ENCODE data around the gene PTMS. TPM values are rescaled to one million over a fixed set of nuclear protein-coding genes. Genes with fewer than 3 reads are reported as not detected.

Gene PTMS
- total RNA-seq, 6 experiments from 2014 or later, result 423 to 607 (median 561) TPM

DNA sequence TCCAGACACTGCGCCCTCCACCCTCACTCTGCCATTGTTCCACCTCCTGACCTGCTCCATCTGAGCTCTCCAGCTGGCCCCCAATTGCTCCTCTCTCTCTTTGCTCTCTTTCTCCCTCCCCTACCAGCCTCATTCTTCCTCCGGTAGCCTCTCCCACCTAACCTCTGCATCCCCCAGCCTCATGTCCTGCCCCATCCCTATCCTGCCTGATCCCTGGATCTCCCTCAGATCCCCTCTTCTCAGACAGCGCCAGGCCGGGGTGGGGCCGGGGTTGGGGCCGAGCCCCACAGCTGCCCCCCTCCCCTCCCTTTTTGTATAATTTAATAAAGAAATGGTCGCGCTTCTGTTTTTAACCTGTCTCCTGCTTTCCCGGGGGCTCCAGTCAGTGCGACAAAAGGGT lies 4.4 kb downstream of the PTMS start:
- Mint-ChIP-seq H3K9me3 (no peaks in the 10 kb centered on the region), H3K27ac (no peak overlapping the region; the same call in 1 of the 2 replicates), H3K27me3 (ENCODE audit: insufficient read depth) (peaks cover 9% of the 10 kb centered on the region; the same call in 1 of the 2 replicates), H3K4me3 (no peak overlapping the region), H3K36me3 (ENCODE audit: low read depth) (peaks cover 5% of the 10 kb centered on the region), H3K4me1 (ENCODE audit: low read depth) (peaks cover 32% of the 10 kb centered on the region)
- DNase-seq, result no peak
- TF ChIP-seq, protein P1, sequence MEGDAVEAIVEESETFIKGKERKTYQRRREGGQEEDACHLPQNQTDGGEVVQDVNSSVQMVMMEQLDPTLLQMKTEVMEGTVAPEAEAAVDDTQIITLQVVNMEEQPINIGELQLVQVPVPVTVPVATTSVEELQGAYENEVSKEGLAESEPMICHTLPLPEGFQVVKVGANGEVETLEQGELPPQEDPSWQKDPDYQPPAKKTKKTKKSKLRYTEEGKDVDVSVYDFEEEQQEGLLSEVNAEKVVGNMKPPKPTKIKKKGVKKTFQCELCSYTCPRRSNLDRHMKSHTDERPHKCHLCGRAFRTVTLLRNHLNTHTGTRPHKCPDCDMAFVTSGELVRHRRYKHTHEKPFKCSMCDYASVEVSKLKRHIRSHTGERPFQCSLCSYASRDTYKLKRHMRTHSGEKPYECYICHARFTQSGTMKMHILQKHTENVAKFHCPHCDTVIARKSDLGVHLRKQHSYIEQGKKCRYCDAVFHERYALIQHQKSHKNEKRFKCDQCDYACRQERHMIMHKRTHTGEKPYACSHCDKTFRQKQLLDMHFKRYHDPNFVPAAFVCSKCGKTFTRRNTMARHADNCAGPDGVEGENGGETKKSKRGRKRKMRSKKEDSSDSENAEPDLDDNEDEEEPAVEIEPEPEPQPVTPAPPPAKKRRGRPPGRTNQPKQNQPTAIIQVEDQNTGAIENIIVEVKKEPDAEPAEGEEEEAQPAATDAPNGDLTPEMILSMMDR (IDR thresholded peaks at IDR 0.05), result no peak

DNA sequence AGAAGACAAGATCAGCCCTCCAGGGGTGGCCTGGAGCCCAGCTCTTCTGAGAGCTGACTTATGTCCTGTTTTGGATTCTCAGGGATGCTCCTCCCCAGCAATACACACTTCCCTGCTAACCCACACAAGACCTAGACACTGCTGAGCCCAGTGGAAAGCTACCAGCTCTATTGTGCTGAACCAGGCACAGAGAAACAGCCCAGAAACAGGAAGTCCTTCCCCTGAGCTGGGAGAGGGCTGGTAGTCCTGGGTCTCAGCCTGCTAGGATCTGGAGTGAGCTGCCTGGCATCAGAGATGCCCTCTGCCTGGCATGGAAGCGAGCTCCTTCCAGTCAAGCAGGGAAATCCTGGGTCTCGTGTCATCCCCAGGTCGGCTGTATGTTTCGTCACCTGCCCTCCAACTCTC lies 4.9 kb downstream of the PTMS start:
- H3K27me3 Mint-ChIP-seq (ENCODE audit: insufficient read depth), result peaks cover 9% of the 10 kb centered on the region

DNA sequence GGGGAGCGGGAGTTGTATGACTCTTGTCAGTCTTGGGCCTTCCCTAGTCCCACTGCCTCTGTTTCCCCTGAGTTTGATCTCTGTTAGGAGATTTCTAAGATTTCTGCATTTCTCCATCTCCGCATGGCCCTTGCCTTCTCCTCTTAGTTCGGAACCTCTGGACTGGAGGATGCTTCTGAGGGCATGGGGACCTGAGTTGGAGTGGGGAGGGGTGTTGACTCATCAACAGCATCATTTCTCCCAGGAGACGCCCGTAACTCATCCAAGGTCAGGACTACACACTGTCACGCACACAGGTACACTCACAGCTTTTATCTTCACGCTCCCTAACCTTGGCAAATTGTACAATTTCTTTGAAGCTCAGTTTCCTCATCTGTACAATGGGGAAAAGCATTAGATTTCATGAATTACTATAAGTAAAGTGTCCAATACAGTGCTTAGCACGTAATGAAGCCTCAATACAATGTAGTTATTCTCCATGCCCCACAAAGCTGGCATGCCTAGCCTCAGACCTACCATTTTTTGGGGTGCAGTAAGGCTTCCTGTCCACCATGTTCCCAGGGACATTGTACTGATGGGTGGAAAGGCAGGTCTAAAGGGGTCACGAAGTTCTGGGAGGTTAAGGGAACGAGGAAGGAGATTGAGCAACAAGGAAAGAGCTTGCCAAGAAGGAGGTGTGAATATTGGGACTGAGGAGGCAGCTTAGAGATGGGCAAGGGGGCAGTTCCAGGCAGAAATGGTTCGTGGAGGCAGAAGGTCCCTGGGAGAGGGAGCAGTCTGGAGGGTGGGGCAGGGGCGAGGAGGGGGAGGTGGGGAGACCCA lies 5.6 kb downstream of the PTMS start:
- Mint-ChIP-seq H3K36me3 (ENCODE audit: low read depth) (peaks cover 5% of the 10 kb centered on the region), H3K9me3 (no peaks in the 10 kb centered on the region), H3K27me3 (ENCODE audit: insufficient read depth) (peaks cover 9% of the 10 kb centered on the region), H3K4me3 (no peak overlapping the region), H3K27ac (no peak overlapping the region), H3K4me1 (ENCODE audit: low read depth) (peaks cover 29% of the 10 kb centered on the region)
- DNase-seq, result no peak
- TF ChIP-seq, protein P1 (IDR thresholded peaks at IDR 0.05), result no peak

More for the DNA sequence above, 4.9 kb downstream of the PTMS start:
- H3K4me1 Mint-ChIP-seq (ENCODE audit: low read depth), result peaks cover 29% of the 10 kb centered on the region
- H3K36me3 Mint-ChIP-seq (ENCODE audit: low read depth), result peaks cover 5% of the 10 kb centered on the region
- H3K9me3 Mint-ChIP-seq, result no peaks in the 10 kb centered on the region
- DNase-seq, result no peak
- no peak overlapping the region for H3K4me3 Mint-ChIP-seq
- H3K27ac Mint-ChIP-seq, result no peak overlapping the region; the same call in 1 of the 2 replicates
- TF ChIP-seq, protein P1 (IDR thresholded peaks at IDR 0.05), result no peak

DNA sequence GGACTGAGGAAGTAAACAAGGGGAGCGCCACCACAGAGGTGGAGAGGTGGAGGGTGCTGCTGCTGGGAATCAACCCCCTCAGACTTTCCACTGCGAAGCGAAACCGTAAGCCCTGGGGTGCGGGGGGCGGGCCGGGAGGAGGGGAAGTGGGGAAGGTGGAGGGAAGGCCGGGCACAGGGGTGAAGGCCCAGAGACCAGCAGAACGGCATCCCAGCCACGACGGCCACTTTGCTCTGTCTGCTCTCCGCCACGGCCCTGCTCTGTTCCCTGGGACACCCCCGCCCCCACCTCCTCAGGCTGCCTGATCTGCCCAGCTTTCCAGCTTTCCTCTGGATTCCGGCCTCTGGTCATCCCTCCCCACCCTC lies 6.2 kb downstream of the PTMS start, which contains the start of gene LAG3:
LAG3 (plus strand) TSS at position 190 of the 365 bp plus-strand sequence. CDS start 333 bp downstream, outside the sequence.
- DNase-seq, result no peak
- Mint-ChIP-seq H3K27me3 (ENCODE audit: insufficient read depth) (peaks cover 12% of the 10 kb centered on the region), H3K36me3 (ENCODE audit: low read depth) (peaks cover 5% of the 10 kb centered on the region), H3K9me3 (no peaks in the 10 kb centered on the region), H3K27ac (no peak within 1 kb of the TSS), H3K4me3 (no peak within 1 kb of the TSS), H3K4me1 (ENCODE audit: low read depth) (peaks cover 29% of the 10 kb centered on the region)
- TF ChIP-seq, protein P1 (IDR thresholded peaks at IDR 0.05), result no peak

DNA sequence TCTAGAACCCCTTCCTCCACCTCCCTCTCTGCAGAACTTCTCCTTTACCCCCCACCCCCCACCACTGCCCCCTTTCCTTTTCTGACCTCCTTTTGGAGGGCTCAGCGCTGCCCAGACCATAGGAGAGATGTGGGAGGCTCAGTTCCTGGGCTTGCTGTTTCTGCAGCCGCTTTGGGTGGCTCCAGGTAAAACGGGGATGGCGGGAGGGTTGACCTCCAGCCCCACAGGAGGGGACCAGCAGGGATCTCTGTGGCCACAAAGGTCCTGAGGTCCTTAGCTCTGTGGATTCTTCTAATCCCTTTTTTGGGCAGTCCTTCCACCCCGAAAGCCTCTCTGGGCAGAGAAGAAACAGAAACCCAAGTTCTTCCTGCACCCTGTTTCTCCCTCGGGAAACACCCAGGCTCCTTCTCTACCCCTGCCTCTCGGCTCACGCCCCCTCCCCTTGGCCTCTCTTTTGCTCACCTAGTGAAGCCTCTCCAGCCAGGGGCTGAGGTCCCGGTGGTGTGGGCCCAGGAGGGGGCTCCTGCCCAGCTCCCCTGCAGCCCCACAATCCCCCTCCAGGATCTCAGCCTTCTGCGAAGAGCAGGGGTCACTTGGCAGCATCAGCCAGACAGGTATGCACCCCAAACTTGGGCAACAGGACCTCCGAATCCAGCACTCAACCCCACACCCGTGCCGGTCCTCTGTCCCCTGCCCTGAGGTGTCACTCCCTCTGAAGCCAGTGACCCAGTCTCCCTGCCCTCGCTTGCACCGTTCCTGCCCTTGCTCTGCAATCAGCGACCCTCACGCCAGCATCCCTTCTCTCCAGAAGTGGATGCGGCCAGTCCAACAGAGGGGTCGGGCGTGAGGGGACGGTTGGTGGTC lies 6.8 kb downstream of the PTMS start:
- no peak overlapping the region for H3K4me3 Mint-ChIP-seq
- TF ChIP-seq, protein P1 (IDR thresholded peaks at IDR 0.05), result no peak
- H3K9me3 Mint-ChIP-seq, result no peaks in the 10 kb centered on the region
- H3K36me3 Mint-ChIP-seq (ENCODE audit: low read depth), result no peaks in the 10 kb centered on the region; the same call in 1 of the 2 replicates
- H3K27ac Mint-ChIP-seq, result no peak overlapping the region
- H3K4me1 Mint-ChIP-seq (ENCODE audit: low read depth), result peaks cover 26% of the 10 kb centered on the region
- no peak for DNase-seq
- peaks cover 12% of the 10 kb centered on the region for H3K27me3 Mint-ChIP-seq (ENCODE audit: insufficient read depth)

Measured in HFFc6 (cell line).